Measurements from ENCODE around the gene JARID2.
"Not testable (repeated sequence)": the region's sequence is repeated elsewhere in the genome, so short reads cannot be mapped to it uniquely, and the experiment has no call there.

JARID2 gene

DNA sequence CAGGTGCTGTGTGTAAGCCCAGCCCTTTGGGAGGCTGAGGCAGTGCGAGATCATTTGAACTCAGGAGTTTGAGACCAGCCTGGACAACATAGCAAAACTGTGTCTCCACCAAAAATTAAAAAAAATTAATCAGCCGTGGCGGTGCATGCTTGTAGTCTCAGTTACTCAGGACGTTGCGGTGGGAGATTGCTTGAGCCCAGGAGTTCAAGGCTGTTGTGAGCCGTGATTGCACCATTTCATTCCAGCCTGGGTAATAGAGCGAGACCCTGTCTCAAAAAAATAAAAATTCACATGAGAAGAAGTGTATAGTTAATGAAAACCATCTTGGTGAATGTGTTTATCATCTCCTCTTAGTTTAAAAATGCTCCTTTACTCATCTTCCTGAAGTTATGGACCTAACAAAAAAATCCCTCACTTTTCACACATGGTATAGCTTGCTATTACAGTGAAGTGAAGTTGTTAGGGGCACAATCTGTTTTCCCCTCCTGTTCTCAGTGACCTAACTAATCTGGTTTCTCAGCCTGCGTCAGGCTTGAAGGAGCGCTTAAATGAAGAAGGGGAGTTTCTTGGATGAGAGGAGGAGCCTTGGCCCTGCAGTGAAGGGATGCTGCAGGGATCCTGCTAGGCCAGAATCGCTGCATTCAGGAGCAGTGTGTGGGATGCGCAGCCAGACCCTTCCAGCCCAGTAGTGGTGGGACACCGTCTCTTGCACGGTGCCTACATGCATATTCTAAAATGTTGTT lies 45.3 kb downstream of the JARID2 start:
- no peak for DNase-seq

GRCh38 chr6:15292721-15293302 lies 46.9 kb downstream of the JARID2 start:
- no peak for DNase-seq

- DNase-seq, result no peak
These were observed 47.8 kb downstream of the JARID2 start for GRCh38 chr6:15293674-15294073.

DNA sequence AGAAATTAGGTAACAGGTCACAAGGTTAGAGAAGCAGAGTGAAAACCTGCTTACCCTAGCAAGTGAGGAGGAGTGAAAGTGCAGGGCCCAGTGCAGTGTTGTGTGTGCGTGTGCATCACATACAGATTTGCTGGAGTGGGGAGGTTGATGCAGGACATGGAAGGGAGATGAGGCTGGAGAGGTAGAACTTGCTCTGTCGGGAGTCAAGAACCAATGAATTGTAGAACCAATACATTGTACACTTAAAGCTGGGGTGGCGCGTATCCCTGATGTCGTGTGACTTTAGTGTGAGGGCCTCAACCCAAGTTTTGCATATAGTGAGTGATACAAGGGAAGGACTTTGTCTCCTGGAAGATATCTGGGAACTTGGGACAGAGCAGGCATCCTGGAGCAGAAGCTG lies 48.6 kb downstream of the JARID2 start:
- DNase-seq, result no peak

DNA sequence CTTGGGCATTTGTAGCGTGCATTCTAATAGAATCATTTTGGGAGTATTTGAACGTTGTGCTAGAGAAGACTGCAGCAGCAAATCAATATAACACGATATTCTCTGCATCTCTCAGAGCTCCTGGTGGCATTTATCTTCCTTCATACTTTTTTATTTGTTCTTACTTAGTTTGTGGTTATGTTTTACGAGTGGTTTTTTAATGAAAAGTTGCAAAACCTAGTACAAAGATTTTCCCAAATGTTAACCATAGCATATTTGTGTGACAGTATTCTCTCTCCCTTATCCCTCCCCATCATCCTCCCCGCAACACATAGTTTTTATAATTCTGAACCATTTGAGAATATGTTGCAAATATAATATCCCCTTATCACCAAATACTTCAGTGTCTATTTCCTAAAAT lies 50.4 kb downstream of the JARID2 start:
- no peak for DNase-seq

DNA sequence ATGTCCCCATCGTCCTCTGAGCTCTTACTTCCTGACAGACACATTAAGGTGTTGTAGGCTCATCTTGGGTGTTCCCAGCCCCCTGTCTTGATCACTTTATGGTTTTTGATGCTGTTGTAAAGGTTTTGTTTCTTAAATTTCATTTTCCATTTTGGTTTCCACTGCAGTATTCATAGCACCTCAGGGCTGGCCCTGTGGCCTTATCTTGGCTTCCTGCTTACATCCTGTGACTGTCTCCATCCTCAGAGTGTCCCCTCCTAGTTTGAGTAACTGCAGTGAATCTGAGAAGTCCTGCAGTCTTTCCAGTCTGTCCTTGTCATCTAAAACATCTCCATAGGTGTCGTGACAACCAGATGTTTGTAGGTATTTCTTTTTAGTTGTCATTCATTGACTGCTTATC lies 50.9 kb downstream of the JARID2 start:
- DNase-seq, result no peak

GRCh38 chr6:15297167-15297566 lies 51.3 kb downstream of the JARID2 start:
- not testable (repeated sequence) for DNase-seq

DNA sequence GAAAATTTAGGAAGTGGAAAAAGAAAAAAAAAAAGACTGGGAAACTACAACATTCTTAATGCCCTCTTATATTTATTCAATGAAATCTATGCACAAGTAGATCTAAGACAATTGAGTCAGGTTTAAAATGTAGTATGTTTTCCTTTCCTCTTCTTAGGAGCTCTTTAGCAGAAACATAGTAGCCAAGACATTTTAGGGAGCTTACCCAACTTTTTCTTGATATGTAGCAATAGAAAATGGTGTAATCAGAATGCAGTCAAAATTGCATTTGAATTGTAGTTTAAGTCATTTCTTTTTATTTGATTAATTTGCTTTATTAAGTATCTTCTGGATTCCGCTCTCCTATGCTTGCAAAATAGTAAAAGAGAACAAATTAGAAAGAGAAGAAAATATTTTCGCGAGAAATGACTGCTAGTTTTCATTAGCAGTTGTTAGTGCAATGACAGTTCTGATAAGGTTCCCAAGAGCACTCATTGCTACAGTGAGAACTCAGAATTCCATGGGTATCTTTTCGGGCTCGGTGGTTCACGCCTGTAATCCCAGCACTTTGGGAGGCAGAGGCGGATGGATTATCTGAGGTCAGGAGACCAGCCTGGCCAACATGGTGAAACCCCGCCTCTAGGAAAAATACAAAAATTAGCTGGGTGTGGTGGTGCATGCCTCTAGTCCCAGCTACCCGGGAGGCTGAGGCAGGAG lies 52.2 kb downstream of the JARID2 start:
- DNase-seq, result no peak

DNA sequence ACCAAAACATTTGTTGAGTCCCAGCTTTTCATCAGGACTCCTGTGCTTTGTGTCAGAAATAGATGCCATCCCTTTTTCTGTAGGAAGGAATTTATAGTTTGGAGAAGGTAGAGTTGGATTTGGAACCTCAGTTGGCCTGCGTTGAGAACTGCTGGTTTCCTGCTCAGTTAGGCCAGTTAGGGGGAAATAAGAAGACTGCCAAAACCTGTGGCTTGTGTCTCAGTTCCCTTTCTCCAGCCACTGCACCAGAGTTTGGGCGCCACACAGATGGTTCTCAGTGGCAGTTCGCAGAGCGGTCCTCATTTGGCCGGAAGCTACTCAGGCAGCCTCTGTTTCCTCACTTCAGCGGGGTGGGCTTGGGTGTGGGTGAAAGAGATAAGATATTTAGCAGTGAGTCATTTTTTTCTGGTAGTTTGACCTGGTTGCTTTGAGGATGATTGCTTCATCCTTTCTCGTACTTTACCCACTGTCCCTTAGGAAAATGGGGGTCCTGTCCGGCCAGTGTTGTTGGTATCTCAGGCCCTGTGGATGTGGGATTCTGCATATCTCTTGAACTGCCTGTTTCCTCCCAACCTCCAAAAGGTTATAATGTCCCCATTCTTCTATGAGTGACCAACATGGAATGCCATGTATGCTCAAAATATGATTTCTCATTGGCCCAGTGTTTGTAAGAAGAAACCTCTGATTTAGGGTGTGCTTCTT lies 53.7 kb downstream of the JARID2 start:
- no peak for DNase-seq

DNA sequence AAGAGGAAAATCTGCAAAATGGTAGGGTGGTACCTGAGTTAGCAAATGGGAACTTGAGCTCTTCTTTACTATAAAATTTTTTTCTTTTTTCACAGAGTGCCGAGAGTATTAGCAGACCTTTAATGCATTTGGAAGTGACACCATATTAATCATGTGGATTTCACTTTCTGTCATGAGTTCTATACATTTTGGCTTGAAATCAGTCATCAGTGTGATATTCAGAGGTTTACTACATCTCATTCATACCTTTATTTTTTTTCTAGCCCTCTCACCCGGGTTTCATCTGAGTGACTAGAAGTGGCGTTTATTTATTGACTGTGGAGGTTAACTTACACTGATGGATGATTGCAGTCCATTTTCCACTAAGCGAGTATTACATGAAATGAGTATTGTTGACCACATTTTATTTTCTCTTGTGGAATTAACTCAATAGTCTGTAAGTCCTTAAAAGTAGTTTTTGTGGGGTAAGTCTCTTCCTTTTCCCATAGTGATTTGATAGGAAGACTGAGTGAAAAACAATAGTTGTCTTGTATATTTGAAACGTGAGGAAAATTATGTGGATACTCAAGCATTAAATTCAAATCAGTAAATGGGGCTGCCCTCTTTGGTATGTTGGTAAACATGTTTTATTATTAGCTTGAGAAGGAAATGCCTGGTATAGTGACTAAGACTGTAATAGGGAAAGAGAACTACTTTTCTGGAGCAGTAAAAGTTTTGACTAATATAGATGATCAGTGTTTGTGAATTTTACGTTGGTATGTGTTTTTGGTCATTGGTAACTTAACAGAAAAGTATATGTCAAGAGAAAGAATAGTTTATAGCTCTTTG lies 55.5 kb downstream of the JARID2 start:
- no peak for DNase-seq

- no peak for DNase-seq
These were observed 57.5 kb downstream of the JARID2 start for GRCh38 chr6:15303162-15303919.

- DNase-seq, result no peak
These were observed 58.0 kb downstream of the JARID2 start for GRCh38 chr6:15303920-15304291.

DNA sequence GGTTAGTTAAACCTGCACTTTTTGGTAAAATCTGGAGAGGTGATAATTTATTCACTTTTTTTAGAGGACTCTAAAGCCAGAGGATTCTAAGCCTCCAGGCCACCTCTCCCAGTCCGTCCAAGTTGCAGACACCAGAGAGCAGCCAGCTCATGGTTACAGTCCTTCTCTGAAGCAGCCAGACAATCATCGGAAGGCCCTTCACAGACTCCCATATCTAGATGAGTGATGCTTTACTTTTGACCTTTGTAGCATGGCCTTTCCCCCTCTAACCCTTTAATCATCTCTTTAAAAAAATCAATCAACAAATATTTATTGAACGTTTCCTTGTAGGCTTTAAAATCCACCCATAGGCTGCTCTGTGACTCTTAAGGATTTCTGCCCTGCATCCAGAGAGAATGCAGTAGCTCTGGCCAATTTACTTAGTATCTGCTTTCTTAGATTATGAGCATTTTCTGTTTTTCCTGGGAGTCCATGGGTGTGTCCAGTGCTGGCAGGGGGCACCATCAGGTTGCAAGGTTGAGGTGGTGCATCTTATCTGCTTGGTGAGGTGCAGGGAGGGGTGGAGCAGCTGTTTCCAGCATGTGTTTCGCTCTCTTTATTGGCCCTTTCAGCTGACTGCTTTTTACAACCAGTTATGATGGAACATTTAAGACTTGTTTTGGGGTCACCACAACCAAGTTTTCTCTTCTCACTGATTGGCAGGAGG lies 58.6 kb downstream of the JARID2 start:
- no peak for DNase-seq

DNA sequence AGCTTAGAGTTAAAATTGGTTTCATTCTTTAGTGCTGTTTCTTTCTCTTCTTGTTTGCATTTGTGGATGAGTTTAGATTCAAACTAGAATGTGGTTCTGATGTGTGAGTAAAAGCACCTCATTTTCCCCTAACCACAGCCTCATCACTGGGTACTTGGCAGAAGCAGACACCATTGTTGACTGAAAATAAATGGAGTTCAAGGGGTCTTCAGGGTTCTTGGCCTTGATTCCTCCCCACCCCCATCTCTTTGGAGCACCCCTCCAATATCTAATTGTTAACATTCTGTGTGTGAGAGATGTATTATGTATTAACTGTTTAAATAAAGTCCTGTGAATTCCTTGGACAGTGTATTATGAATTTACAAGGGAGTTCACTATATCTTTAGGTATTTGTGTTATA lies 59.6 kb downstream of the JARID2 start:
- no peak for DNase-seq

DNA sequence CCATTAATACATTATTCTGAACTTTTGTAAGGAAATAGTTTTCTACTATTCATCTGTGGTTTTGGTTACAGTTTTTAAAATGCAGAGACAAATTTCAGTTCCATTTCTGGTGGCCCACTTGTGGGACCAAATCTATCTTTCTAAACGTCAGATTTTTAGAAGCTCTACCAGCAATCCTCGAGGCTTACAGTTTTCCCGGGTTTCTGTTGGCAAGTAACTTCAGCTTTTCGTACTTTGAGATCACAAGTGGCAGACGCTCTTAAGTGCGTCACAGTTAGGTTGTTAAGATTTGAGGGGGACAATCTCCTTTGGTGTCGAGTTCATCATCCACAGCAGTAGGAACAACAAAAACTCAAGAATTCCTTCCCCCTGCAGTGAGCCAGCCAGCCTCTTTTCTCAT lies 60.0 kb downstream of the JARID2 start:
- no peak for DNase-seq

GRCh38 chr6:15308435-15309213 lies 62.8 kb downstream of the JARID2 start:
- no peak for DNase-seq

DNA sequence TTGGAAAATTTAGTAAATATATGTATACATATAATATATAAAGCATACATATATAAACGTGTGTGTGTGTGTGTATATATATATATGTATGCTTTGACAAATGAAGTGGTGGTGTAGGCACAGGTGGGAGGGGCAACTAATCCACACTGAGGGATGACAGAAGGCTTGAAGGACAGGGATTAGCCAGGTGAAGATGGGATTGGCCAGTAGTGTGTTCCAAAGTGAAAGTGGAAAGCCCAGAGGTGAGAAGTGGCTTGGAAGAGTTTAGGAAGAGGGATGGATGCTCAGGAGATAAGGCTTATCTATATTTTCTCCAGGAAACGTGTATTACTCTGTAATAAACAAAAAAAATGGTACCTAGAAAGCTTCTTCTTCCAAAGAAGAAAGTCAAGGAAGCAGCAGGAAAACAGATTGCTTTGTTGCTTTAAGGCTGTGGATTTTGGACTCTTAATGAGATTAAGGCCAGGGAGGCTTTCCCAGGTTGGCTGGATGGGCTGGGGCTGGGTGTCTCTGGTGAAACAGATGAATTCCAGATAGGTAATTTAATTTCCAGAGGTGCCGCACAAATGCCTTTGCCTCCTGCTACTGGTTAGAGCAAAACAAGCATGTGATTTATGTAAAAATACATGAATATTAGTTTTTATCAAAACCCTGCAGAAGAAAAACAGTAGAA lies 63.9 kb downstream of the JARID2 start:
- DNase-seq, result no peak

DNA sequence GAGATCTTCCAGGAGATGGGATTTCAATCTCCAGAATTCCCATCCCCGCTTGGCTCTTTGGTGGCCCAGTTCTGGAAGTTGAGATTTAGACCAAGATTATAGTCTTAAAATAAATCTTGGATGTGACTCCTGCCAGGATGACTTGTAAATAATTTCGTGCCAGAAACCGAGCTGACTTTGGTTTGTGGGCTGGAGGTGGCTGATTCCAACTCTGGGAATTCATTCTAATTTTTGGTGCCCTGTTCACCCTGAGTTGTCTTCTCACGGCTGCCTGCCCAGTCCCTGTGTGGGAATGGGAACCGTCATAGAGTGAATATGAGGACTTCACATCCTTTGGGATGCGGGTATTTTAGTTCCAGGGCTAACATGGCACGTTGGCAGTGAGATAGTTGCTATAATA lies 64.8 kb downstream of the JARID2 start:
- no peak for DNase-seq

DNA sequence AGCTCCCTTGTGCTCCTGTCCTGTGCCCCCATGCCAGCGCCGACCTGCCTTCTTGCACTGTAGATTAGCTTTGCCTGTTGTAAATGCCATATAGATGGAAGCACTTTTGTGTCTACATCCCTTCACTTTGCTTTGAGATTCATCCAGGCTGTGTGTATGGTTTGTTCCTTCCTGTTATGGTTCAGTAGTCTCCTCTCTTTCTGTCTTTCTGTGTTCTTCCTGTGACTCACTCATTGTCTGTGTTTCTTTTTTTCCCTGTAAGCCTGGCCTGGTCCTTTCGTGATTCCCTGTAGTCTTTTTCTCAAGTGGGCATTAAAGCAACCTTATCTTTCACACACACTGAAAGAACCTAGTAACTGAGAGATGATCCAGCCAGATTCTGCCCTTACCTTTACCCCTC lies 66.6 kb downstream of the JARID2 start:
- DNase-seq, result no peak

DNA sequence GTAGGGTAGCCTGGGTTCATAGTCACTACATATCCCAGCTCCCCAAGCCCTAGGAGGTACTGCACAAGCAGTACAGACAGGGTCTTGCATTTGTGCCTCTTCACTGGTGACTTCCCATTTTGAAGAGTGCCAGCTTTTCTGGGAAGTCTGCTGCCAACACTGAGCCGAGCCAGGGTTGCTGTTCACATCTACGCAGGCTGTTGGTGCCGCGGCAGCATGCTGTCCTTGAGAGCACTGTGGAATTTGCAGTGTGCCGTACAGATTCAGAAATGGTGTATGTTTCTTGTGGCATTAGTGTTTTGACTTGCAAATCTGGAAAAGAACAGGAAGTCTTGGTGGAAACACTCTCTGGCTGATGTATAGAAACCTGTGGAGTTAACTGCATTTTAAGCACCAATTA lies 67.5 kb downstream of the JARID2 start:
- DNase-seq, result peak; percentile 53

Measured in NCI-H446 treated with DMSO at 0.1 percent for 48 hours (cell line).